K562 (cell line): ENCODE data around the gene DIPK1B.

Source experiments
- CTCF ChIP-seq, 3 experiments: IDR thresholded peaks in 2 of 3; conservative IDR thresholded peaks in 1 of 3; 2 replicates each; pipeline ENCODE4 v1.5.1; 2011 to 2012; ENCODE audit warnings: low read length in 3 of 3, mild to moderate bottlenecking in 3 of 3, control low read depth in 2 of 3, improper control_type of control experiment in 1 of 3, inconsistent platforms in 1 of 3, low read depth in 1 of 3, mixed read lengths in 1 of 3, moderate library complexity in 1 of 3; ENCODE audit not compliant: insufficient read depth in 2 of 3
- HBP1 ChIP-seq: fragments of 450-650 bp; formaldehyde crosslinking; IDR thresholded peaks from 2 replicates; pipeline ENCODE4 v1.4.0; 2022; ENCODE audit warnings: missing genetic modification characterization
- KHSRP ChIP-seq: fragments of 450-650 bp; IDR thresholded peaks from 2 replicates; pipeline ENCODE4 v1.6.1; 2017
- MGA ChIP-seq: fragments of 450-650 bp; IDR thresholded peaks from 2 replicates; pipeline ENCODE4 v1.6.1; 2016; ENCODE audit warnings: mild to moderate bottlenecking, moderate library complexity
- POLR2B ChIP-seq: fragments of 450-650 bp; IDR thresholded peaks from 2 replicates; pipeline ENCODE4 v1.6.1; 2018; ENCODE audit warnings: low read depth; ENCODE audit not compliant: partially characterized antibody
- RBM39 ChIP-seq: fragments of 200-400 bp; formaldehyde crosslinking; optimal IDR thresholded peaks from 2 replicates; pipeline ENCODE3; 2018; ENCODE audit warnings: low read depth, low read length
- STAT5B ChIP-seq: fragments of 250-450 bp; sonication (Bioruptor Pico); IDR thresholded peaks from 2 replicates; pipeline ENCODE4 v1.8.0; 2021; ENCODE audit warnings: mild to moderate bottlenecking, inconsistent platforms
- ZNF124 ChIP-seq: sonication (generic); formaldehyde crosslinking; IDR thresholded peaks from 2 replicates; pipeline ENCODE4 v1.8.1; 2022; ENCODE audit warnings: missing genetic modification reagents
- TF ChIP-seq, protein P1 (sequence below), 2 experiments: fragments of 450-650 bp; formaldehyde crosslinking in 1 of 2; IDR thresholded peaks; 2 replicates each; pipeline versions ENCODE4 v1.4.0 to v1.6.1; 2014 to 2020; ENCODE audit warnings: mild to moderate bottlenecking in 2 of 2, borderline replicate concordance in 1 of 2, low read depth in 1 of 2

- TF ChIP-seq RBM39, result no peak
- no peak for TF ChIP-seq MGA
- TF ChIP-seq POLR2B, result no peak
- TF ChIP-seq, protein P1, sequence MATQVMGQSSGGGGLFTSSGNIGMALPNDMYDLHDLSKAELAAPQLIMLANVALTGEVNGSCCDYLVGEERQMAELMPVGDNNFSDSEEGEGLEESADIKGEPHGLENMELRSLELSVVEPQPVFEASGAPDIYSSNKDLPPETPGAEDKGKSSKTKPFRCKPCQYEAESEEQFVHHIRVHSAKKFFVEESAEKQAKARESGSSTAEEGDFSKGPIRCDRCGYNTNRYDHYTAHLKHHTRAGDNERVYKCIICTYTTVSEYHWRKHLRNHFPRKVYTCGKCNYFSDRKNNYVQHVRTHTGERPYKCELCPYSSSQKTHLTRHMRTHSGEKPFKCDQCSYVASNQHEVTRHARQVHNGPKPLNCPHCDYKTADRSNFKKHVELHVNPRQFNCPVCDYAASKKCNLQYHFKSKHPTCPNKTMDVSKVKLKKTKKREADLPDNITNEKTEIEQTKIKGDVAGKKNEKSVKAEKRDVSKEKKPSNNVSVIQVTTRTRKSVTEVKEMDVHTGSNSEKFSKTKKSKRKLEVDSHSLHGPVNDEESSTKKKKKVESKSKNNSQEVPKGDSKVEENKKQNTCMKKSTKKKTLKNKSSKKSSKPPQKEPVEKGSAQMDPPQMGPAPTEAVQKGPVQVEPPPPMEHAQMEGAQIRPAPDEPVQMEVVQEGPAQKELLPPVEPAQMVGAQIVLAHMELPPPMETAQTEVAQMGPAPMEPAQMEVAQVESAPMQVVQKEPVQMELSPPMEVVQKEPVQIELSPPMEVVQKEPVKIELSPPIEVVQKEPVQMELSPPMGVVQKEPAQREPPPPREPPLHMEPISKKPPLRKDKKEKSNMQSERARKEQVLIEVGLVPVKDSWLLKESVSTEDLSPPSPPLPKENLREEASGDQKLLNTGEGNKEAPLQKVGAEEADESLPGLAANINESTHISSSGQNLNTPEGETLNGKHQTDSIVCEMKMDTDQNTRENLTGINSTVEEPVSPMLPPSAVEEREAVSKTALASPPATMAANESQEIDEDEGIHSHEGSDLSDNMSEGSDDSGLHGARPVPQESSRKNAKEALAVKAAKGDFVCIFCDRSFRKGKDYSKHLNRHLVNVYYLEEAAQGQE (IDR thresholded peaks at IDR 0.05; ENCODE audit: borderline replicate concordance), result no peak
- TF ChIP-seq, protein P1 (CRISPR knock-in tag; IDR thresholded peaks at IDR 0.05; ENCODE audit: low read depth), result no peak
- no peak for TF ChIP-seq CTCF (IDR thresholded peaks at IDR 0.05 in 2 of 3, conservative IDR thresholded peaks at IDR 0.05 in 1 of 3; ENCODE audit: insufficient read depth in 2 of 3, low read depth in 1 of 3, low read length in 3 of 3)
- no peak for TF ChIP-seq KHSRP
- TF ChIP-seq HBP1 (CRISPR knock-in tag), result no peak
- no peak for TF ChIP-seq STAT5B (CRISPR knock-in tag)
- TF ChIP-seq ZNF124 (CRISPR knock-in tag), result no peak
Observed at GRCh38 chr9:136724772-136725171, 12.4 kb downstream of the DIPK1B start.
